HepG2 (cell line): ENCODE data around the gene MAP2K3. TPM values are rescaled to one million over a fixed set of nuclear protein-coding genes. Genes with fewer than 3 reads are reported as not detected.
A peak's percentile ranks its signal among the peaks of the same experiment; 100 is the strongest.

Source experiments
- ARNTL ChIP-seq: sonication (generic); formaldehyde crosslinking; IDR thresholded peaks from 2 replicates; pipeline ENCODE4 v1.4.0; 2020; ENCODE audit warnings: mild to moderate bottlenecking, missing genetic modification reagents
- ESRRA ChIP-seq: sonication (generic); formaldehyde crosslinking; IDR thresholded peaks from 2 replicates; pipeline ENCODE4 v1.5.1; 2020; ENCODE audit warnings: mild to moderate bottlenecking, low read depth, missing genetic modification reagents
- FOXM1 ChIP-seq: sonication (generic); formaldehyde crosslinking; IDR thresholded peaks from 2 replicates; pipeline ENCODE4 v1.5.0; 2020; ENCODE audit warnings: missing genetic modification reagents
- GATAD2A ChIP-seq: IDR thresholded peaks from 2 replicates; pipeline ENCODE4 v1.6.1; 2016
- GFI1 ChIP-seq: sonication (generic); formaldehyde crosslinking; IDR thresholded peaks from 2 replicates; pipeline ENCODE4 v1.5.0; 2020; ENCODE audit warnings: missing genetic modification reagents, mild to moderate bottlenecking, borderline replicate concordance
- MYNN ChIP-seq: sonication (generic); formaldehyde crosslinking; IDR thresholded peaks from 2 replicates; pipeline ENCODE4 v1.4.0; 2020; ENCODE audit warnings: mild to moderate bottlenecking, low read depth, missing genetic modification reagents
- RARG ChIP-seq: sonication (generic); formaldehyde crosslinking; IDR thresholded peaks from 2 replicates; pipeline ENCODE4 v1.4.0; 2020; ENCODE audit warnings: low read depth, mild to moderate bottlenecking, missing genetic modification reagents
- RNF2 ChIP-seq: fragments of 450-650 bp; conservative IDR thresholded peaks from 2 replicates; pipeline ENCODE4 v1.6.1; 2016; ENCODE audit warnings: low read depth
- SALL2 ChIP-seq: sonication (generic); formaldehyde crosslinking; IDR thresholded peaks from 2 replicates; pipeline ENCODE4 v1.8.1; 2023; ENCODE audit warnings: mild to moderate bottlenecking, missing genetic modification reagents, inconsistent platforms
- SIX1 ChIP-seq: sonication (generic); formaldehyde crosslinking; IDR thresholded peaks from 2 replicates; pipeline ENCODE4 v1.4.0; 2020; ENCODE audit warnings: missing genetic modification reagents, borderline replicate concordance
- SRSF4 ChIP-seq: fragments of 200-400 bp; formaldehyde crosslinking; IDR thresholded peaks from one replicate; pipeline ENCODE4 v1.6.1; 2018; ENCODE audit warnings: mild to moderate bottlenecking, low read depth, low read length, moderate library complexity; ENCODE audit not compliant: poor library complexity, severe bottlenecking
- TGIF2 ChIP-seq: IDR thresholded peaks from 2 replicates; pipeline ENCODE4 v1.6.1; 2016; ENCODE audit warnings: control low read depth, missing compliant biosample characterization
- THAP11 ChIP-seq: IDR thresholded peaks from 2 replicates; pipeline ENCODE4 v1.6.1; 2016; ENCODE audit warnings: missing biosample characterization, missing genetic modification reagents
- ZFYVE20 ChIP-seq: sonication (generic); formaldehyde crosslinking; IDR thresholded peaks from 2 replicates; pipeline ENCODE4 v1.8.0; 2023; ENCODE audit warnings: low read depth, mild to moderate bottlenecking, moderate library complexity, missing genetic modification reagents, borderline replicate concordance
- ZMYM4 ChIP-seq: sonication (generic); formaldehyde crosslinking; IDR thresholded peaks from 2 replicates; pipeline ENCODE4 v1.8.1; 2023; ENCODE audit warnings: mild to moderate bottlenecking, missing genetic modification reagents
- ZNF724P ChIP-seq: sonication (generic); formaldehyde crosslinking; IDR thresholded peaks from 2 replicates; pipeline ENCODE4 v1.8.0; 2022; ENCODE audit warnings: missing genetic modification reagents, borderline replicate concordance
- polyA plus RNA-seq, 8 experiments: library from polyadenylated mRNA; depleted of rRNA in 3 of 8; stranded (reverse) in 7 of 8; unstranded in 1 of 8; fragments of >200 nt; fragmentation: Illumina TruSeq in 4 of 8; extraction: Trizol in 4 of 8; gene quantifications; 2 replicates each; pipeline versions ENCODE4 v1.2.1 to v1.2.3, GENCODE V29; 2011 to 2016; ENCODE audit warnings: low read depth in 4 of 8, missing spikeins in 1 of 8, mixed read lengths in 1 of 8; ENCODE audit not compliant: insufficient read depth in 1 of 8
- total RNA-seq, 5 experiments: library from RNA; depleted of rRNA; stranded (reverse); fragments of >200 nt; fragmentation: Illumina TruSeq; extraction: Trizol; gene quantifications; 2 replicates each; pipeline ENCODE4 v1.2.3, GENCODE V29; 2016; ENCODE audit warnings: low read depth in 1 of 5
- TF ChIP-seq, protein P1 (sequence below): IDR thresholded peaks from 2 replicates; pipeline ENCODE4 v1.4.0; 2020; ENCODE audit warnings: mild to moderate bottlenecking, missing genetic modification reagents
- TF ChIP-seq, protein P2 (sequence below): sonication (generic); formaldehyde crosslinking; IDR thresholded peaks from 2 replicates; pipeline ENCODE4 v1.4.0; 2020; ENCODE audit warnings: missing genetic modification reagents; ENCODE audit errors: not compliant biosample characterization
- TF ChIP-seq, protein P3 (sequence below): sonication (generic); formaldehyde crosslinking; IDR thresholded peaks from 2 replicates; pipeline ENCODE4 v1.5.0; 2020; ENCODE audit warnings: missing genetic modification reagents
- TF ChIP-seq, protein P4 (sequence below): sonication (generic); formaldehyde crosslinking; IDR thresholded peaks from 2 replicates; pipeline ENCODE4 v1.5.0; 2020; ENCODE audit warnings: mild to moderate bottlenecking, missing genetic modification reagents
- TF ChIP-seq, protein P5 (sequence below): conservative IDR thresholded peaks from 2 replicates; pipeline ENCODE4 v1.6.1; 2018; ENCODE audit warnings: missing genetic modification reagents

Gene MAP2K3
- total and polyA plus RNA-seq, 2 of the 13 experiments (the other 11 are each of a cell fraction or from before 2014, with no cell fraction given), result 20.5 to 27.4 TPM

DNA sequence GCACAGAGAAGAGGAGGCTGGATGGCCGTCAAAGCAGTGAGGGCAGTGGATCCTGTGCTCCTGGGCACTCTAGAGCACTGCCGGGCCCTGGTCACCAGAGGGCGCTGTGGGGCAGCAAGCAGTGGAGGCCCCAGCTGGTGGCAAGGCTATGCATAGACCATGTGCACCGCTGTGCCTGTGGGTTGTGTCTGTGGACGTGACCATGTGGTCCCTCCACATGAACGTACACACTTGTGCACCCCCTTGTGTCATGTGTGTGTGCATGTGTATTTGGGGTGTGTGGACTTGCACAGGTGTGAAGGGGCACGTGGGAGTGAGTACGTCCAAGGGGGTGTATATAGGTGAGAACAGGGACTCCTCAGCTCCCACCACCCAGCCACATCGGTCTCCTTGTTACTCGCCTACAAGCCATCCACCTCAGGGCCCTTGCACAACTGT lies 4.4 kb upstream of the MAP2K3 start (continued):
- TF ChIP-seq, protein P1, sequence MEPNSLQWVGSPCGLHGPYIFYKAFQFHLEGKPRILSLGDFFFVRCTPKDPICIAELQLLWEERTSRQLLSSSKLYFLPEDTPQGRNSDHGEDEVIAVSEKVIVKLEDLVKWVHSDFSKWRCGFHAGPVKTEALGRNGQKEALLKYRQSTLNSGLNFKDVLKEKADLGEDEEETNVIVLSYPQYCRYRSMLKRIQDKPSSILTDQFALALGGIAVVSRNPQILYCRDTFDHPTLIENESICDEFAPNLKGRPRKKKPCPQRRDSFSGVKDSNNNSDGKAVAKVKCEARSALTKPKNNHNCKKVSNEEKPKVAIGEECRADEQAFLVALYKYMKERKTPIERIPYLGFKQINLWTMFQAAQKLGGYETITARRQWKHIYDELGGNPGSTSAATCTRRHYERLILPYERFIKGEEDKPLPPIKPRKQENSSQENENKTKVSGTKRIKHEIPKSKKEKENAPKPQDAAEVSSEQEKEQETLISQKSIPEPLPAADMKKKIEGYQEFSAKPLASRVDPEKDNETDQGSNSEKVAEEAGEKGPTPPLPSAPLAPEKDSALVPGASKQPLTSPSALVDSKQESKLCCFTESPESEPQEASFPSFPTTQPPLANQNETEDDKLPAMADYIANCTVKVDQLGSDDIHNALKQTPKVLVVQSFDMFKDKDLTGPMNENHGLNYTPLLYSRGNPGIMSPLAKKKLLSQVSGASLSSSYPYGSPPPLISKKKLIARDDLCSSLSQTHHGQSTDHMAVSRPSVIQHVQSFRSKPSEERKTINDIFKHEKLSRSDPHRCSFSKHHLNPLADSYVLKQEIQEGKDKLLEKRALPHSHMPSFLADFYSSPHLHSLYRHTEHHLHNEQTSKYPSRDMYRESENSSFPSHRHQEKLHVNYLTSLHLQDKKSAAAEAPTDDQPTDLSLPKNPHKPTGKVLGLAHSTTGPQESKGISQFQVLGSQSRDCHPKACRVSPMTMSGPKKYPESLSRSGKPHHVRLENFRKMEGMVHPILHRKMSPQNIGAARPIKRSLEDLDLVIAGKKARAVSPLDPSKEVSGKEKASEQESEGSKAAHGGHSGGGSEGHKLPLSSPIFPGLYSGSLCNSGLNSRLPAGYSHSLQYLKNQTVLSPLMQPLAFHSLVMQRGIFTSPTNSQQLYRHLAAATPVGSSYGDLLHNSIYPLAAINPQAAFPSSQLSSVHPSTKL (CRISPR knock-in tag), result peak; percentile 31; the same call in 1 of the 2 replicates
- TF ChIP-seq TGIF2, result 0 out of 2 replicates have a peak, but pooled peaks have one; percentile 43
- TF ChIP-seq, protein P2, sequence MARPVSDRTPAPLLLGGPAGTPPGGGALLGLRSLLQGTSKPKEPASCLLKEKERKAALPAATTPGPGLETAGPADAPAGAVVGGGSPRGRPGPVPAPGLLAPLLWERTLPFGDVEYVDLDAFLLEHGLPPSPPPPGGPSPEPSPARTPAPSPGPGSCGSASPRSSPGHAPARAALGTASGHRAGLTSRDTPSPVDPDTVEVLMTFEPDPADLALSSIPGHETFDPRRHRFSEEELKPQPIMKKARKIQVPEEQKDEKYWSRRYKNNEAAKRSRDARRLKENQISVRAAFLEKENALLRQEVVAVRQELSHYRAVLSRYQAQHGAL (CRISPR knock-in tag), result no peak
- TF ChIP-seq RARG (CRISPR knock-in tag), result no peak
- TF ChIP-seq, protein P3, sequence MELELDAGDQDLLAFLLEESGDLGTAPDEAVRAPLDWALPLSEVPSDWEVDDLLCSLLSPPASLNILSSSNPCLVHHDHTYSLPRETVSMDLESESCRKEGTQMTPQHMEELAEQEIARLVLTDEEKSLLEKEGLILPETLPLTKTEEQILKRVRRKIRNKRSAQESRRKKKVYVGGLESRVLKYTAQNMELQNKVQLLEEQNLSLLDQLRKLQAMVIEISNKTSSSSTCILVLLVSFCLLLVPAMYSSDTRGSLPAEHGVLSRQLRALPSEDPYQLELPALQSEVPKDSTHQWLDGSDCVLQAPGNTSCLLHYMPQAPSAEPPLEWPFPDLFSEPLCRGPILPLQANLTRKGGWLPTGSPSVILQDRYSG (CRISPR knock-in tag), result no peak
- 0 out of 2 replicates have a peak, but pooled peaks have one; percentile 42 for TF ChIP-seq RNF2
- TF ChIP-seq FOXM1 (CRISPR knock-in tag), result no peak
- peak; percentile 61 for TF ChIP-seq THAP11 (CRISPR knock-in tag)
- peak; percentile 48; the same call in 1 of the 2 replicates for TF ChIP-seq GATAD2A
- TF ChIP-seq MYNN (CRISPR knock-in tag), result no peak
- no peak for TF ChIP-seq SIX1 (CRISPR knock-in tag)
- TF ChIP-seq SALL2 (CRISPR knock-in tag), result 0 out of 2 replicates have a peak, but pooled peaks have one; percentile 46
- TF ChIP-seq ARNTL, result no peak
- TF ChIP-seq ZFYVE20 (CRISPR knock-in tag), result no peak
- no peak for TF ChIP-seq SRSF4
- no peak for TF ChIP-seq GFI1 (CRISPR knock-in tag)
- TF ChIP-seq, protein P4, sequence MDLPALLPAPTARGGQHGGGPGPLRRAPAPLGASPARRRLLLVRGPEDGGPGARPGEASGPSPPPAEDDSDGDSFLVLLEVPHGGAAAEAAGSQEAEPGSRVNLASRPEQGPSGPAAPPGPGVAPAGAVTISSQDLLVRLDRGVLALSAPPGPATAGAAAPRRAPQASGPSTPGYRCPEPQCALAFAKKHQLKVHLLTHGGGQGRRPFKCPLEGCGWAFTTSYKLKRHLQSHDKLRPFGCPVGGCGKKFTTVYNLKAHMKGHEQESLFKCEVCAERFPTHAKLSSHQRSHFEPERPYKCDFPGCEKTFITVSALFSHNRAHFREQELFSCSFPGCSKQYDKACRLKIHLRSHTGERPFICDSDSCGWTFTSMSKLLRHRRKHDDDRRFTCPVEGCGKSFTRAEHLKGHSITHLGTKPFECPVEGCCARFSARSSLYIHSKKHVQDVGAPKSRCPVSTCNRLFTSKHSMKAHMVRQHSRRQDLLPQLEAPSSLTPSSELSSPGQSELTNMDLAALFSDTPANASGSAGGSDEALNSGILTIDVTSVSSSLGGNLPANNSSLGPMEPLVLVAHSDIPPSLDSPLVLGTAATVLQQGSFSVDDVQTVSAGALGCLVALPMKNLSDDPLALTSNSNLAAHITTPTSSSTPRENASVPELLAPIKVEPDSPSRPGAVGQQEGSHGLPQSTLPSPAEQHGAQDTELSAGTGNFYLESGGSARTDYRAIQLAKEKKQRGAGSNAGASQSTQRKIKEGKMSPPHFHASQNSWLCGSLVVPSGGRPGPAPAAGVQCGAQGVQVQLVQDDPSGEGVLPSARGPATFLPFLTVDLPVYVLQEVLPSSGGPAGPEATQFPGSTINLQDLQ (CRISPR knock-in tag), result no peak
- peak; percentile 40; the same call in 1 of the 2 replicates for TF ChIP-seq ZMYM4 (CRISPR knock-in tag)
- no peak for TF ChIP-seq ZNF724P (CRISPR knock-in tag)
- TF ChIP-seq, protein P5, sequence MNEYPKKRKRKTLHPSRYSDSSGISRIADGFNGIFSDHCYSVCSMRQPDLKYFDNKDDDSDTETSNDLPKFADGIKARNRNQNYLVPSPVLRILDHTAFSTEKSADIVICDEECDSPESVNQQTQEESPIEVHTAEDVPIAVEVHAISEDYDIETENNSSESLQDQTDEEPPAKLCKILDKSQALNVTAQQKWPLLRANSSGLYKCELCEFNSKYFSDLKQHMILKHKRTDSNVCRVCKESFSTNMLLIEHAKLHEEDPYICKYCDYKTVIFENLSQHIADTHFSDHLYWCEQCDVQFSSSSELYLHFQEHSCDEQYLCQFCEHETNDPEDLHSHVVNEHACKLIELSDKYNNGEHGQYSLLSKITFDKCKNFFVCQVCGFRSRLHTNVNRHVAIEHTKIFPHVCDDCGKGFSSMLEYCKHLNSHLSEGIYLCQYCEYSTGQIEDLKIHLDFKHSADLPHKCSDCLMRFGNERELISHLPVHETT (CRISPR knock-in tag), result no peak
- TF ChIP-seq ESRRA (CRISPR knock-in tag), result no peak
